IPS-20b (cell line): Measurements from ENCODE around the gene SUMO3.

ENCODE experiments used
- H3K27ac ChIP-seq: one replicate; pipeline ENCODE4 v1.5.1; 2013; ENCODE audit warnings: low read length
- H3K27me3 ChIP-seq: 2 replicates; pipeline ENCODE4 v1.6.1; 2013; ENCODE audit warnings: mild to moderate bottlenecking, low read length, inconsistent platforms; ENCODE audit not compliant: insufficient read depth
- H3K36me3 ChIP-seq: 2 replicates; pipeline ENCODE4 v1.6.1; 2013; ENCODE audit warnings: low read depth, mild to moderate bottlenecking, inconsistent platforms, low read length, moderate library complexity; ENCODE audit not compliant: insufficient read depth
- H3K4me1 ChIP-seq: 2 replicates; pipeline ENCODE4 v1.6.1; 2013; ENCODE audit warnings: mild to moderate bottlenecking, control low read depth, inconsistent platforms, low read length, moderate library complexity; ENCODE audit not compliant: insufficient read depth
- H3K4me3 ChIP-seq: 2 replicates; pipeline ENCODE4 v1.5.1; 2013; ENCODE audit warnings: mild to moderate bottlenecking, low read length, inconsistent platforms
- H3K9ac ChIP-seq: 2 replicates; pipeline ENCODE4 v1.6.1; 2013; ENCODE audit warnings: low read depth, mild to moderate bottlenecking, inconsistent platforms, low read length, moderate library complexity
- H3K9me3 ChIP-seq: 2 replicates; pipeline ENCODE4 v1.6.1; 2013; ENCODE audit warnings: mild to moderate bottlenecking, low read depth, low read length, inconsistent platforms; ENCODE audit not compliant: insufficient read depth

The SUMO3 gene

DNA sequence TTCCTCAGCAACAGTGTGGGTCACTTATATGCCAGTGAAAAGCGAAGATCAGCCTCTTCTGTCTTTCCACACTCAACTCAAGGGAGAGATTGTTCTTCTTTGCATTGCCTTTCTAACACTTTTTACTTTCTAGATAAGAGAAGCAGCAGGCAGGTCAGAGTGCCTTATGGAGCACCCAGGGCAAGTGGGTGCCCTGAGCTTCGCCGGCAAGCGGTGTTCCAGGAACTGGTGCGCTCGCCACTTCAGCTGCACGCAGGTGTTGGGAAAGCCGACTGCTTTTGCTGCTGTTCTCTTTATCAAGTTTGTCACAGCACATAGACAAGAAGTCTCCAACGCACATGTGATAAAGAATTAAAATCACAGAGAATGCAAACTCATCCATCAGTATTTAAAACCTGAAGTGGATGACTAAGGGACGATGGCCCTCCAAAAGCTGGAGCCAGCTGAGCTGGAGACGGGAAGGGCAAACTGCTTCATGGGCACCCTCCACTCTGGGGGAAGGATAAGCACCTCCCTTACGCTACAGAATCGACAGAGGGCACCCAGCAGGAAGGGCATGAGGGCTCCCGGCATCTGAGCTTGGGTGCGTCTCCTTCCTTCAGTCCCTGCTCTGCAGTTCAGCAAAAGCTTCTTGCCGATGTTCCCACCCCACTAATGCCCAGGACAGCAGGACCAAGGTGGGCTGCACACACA is 36.9 kb downstream of the SUMO3 start:
- Histone ChIP-seq H3K36me3 (peaks cover 80% of the 10 kb centered on the region), H3K4me3 (no peak overlapping the region), H3K27ac (no peak overlapping the region), H3K27me3 (no peaks in the 10 kb centered on the region), H3K4me1 (no peaks in the 10 kb centered on the region), H3K9ac (no peak overlapping the region), H3K9me3 (no peaks in the 10 kb centered on the region)

DNA sequence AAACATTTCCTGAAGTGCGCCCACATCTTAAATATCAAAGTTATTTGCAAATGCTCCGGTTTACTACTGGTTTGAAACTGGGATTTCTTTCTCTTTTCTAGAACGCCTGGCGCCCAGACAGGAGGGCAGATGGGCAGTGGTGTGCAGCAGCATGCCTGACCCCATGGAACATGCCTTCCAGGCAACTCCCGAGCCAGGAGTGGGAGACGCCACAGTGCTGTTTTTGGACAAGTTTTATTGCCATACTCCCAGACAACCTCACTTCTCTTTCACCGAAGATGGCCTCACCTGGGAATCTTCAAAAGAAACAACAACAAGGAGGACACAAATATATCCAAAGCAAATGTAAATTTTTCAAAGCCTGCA is 37.7 kb downstream of the SUMO3 start:
- Histone ChIP-seq H3K4me1 (no peaks in the 10 kb centered on the region), H3K9me3 (no peaks in the 10 kb centered on the region), H3K27me3 (no peaks in the 10 kb centered on the region), H3K27ac (no peak overlapping the region), H3K36me3 (peaks cover 80% of the 10 kb centered on the region), H3K9ac (no peak overlapping the region), H3K4me3 (no peak overlapping the region)

DNA sequence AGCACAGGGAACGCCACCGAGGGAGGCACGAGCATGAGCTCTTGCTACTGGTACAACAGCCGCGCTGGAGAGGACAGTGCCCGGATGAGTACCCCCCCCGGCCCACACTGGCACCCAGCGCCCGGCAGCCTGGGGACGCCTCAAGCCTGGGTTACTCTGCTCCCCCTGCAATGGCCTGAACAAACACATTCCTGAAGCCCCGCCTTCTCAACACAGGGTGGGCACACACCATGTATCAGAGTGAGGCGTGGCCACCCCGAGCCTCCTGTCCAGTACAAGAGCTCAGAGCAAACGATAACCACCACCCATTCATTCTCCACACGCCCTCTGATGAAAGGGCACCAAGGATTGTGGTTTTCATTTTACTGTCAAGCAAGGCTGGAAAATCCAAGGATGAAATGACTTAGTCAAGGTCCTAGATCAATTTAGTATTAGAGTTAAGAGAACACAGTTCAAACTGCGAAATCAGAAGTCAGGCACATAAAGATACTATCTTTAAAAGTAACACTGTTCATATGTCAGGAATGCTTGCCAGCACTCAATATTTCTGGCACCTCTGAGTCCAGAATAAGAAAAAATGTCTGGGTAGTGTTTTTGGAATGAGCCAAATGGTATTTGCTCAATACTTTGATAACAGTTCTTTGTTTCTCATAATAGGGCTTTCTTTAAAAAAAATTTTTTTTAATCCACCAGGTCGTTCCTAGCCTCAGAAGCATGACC is 38.3 kb downstream of the SUMO3 start:
- Histone ChIP-seq H3K27me3 (no peaks in the 10 kb centered on the region), H3K4me3 (no peak overlapping the region), H3K9me3 (no peaks in the 10 kb centered on the region), H3K9ac (no peak overlapping the region), H3K36me3 (peaks cover 80% of the 10 kb centered on the region), H3K4me1 (no peaks in the 10 kb centered on the region), H3K27ac (no peak overlapping the region)

DNA sequence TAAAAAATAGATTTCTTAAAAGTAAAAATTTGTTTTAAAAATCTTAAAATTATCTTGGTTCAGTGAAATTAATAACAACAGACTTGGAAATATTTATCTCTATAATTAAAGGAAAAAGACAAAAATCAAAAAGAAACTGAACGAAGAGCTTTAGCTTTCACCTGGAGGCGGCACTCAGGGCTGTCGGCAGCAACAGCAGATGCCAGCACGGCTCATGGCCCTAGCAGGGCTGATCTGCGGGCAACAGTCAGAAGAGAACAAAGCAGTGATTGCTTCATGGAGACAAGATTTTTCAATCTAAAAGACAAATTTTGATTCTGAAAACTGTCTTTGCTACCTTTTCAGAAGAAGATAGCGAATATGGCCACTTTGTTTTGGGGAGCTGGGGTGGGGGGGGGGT is 38.9 kb downstream of the SUMO3 start:
- no peak overlapping the region for H3K27ac ChIP-seq
- H3K9ac ChIP-seq = no peak overlapping the region
- H3K36me3 ChIP-seq = peaks cover 80% of the 10 kb centered on the region
- H3K27me3 ChIP-seq = no peaks in the 10 kb centered on the region
- no peaks in the 10 kb centered on the region for H3K4me1 ChIP-seq
- no peaks in the 10 kb centered on the region for H3K9me3 ChIP-seq
- no peak overlapping the region for H3K4me3 ChIP-seq

DNA sequence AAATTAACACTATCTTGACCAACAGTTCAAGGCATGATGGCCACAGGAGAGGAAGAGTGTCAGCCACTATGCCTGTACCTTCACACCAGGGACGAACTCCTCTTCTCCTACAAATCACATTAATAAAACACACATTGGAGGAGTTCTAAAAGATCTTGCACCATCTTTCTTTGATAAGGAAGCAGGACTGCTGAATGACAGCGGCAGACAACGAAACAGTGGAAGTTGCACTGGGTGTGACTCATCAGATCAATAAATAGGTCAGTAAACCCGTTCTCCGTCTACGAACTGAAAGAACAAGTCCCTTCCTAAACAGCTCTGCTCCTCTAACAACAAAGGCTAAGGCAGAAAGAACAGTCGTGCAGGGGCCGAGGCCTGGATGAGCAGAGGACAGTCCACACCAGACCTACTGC is 39.4 kb downstream of the SUMO3 start:
- peaks cover 82% of the 10 kb centered on the region for H3K36me3 ChIP-seq
- no peaks in the 10 kb centered on the region for H3K4me1 ChIP-seq
- no peaks in the 10 kb centered on the region for H3K27me3 ChIP-seq
- no peak overlapping the region for H3K9ac ChIP-seq
- no peak overlapping the region for H3K4me3 ChIP-seq
- no peaks in the 10 kb centered on the region for H3K9me3 ChIP-seq
- no peak overlapping the region for H3K27ac ChIP-seq

DNA sequence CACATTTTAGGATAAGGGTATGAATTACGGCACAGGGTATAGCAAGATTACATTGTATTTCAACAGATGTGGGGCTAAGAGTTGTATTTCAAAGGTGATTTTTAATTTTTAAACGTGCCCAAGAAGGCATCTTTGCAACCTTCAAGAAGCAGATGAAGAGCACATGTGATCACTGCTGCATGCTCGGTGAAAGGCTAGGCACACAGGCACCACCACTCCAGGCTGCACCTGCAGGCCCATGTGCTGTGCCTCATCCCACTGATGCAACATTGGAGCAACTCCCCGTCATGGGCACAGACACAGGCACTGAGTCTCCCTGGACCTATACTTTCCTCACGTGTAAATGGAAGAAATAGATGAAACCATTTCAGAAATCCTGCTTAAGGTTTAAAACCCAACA is 39.8 kb downstream of the SUMO3 start:
- Histone ChIP-seq H3K36me3 (peaks cover 82% of the 10 kb centered on the region), H3K27me3 (no peaks in the 10 kb centered on the region), H3K4me3 (no peak overlapping the region), H3K9me3 (no peaks in the 10 kb centered on the region), H3K9ac (no peak overlapping the region), H3K4me1 (no peaks in the 10 kb centered on the region), H3K27ac (no peak overlapping the region)

DNA sequence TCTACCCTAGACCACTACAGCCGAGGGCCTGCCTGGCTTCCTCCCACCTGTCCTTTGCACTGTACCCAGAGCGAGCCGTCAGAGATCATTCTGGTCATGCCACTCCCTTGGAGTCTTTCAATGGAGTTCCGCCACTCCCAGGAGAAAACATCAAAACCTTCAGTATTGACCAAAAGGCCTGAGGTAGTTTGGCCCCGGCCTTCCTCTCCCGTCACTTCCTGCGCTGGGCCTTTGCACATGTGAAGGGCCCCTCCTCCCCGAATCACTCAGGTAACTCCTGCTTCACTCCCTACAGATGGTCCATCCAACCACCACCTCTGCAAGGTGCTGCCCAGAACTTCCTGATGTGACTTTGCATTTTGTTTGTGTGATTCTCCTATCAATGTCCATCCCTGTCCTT is 42.9 kb downstream of the SUMO3 start:
- H3K36me3 ChIP-seq = peaks cover 89% of the 10 kb centered on the region
- H3K27me3 ChIP-seq = no peaks in the 10 kb centered on the region
- H3K27ac ChIP-seq = no peak overlapping the region
- H3K9me3 ChIP-seq = no peaks in the 10 kb centered on the region
- no peak overlapping the region for H3K9ac ChIP-seq
- no peak overlapping the region for H3K4me3 ChIP-seq
- no peaks in the 10 kb centered on the region for H3K4me1 ChIP-seq

DNA sequence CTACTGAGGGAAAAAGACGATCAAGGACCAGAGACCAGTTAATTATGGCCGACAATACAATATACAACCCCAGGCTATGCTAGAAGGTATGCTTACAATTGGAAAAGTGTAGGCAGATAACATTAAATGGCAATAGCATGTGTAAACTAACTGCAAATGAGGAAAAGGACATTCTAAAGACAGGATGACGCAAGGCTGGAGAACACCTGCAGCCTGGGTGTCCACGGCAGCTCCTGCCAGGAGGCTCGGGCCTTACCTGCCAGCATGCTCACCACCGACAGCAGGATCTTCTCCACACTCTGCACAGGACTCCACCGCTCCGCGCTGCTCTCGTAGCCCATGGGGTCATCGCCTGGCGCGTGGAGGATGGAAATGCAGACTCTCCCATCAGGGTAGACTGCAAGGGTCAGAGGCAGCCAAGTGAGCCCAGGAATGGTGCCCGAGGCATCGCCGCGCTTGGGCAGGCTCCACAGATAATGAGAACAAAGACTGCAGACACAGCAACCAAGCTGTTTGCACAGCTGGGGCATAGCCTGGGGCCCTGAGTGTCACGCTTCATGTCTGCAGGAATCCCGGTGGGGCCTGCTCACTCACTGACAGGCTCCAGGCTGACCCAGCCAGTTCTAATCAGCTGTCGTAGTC is 44.5 kb downstream of the SUMO3 start:
- Histone ChIP-seq H3K27me3 (no peaks in the 10 kb centered on the region), H3K9ac (no peak overlapping the region), H3K36me3 (peaks cover 86% of the 10 kb centered on the region), H3K27ac (no peak overlapping the region), H3K4me3 (no peak overlapping the region), H3K4me1 (peaks cover 6% of the 10 kb centered on the region; the same call in 1 of the 2 replicates), H3K9me3 (no peaks in the 10 kb centered on the region)

DNA sequence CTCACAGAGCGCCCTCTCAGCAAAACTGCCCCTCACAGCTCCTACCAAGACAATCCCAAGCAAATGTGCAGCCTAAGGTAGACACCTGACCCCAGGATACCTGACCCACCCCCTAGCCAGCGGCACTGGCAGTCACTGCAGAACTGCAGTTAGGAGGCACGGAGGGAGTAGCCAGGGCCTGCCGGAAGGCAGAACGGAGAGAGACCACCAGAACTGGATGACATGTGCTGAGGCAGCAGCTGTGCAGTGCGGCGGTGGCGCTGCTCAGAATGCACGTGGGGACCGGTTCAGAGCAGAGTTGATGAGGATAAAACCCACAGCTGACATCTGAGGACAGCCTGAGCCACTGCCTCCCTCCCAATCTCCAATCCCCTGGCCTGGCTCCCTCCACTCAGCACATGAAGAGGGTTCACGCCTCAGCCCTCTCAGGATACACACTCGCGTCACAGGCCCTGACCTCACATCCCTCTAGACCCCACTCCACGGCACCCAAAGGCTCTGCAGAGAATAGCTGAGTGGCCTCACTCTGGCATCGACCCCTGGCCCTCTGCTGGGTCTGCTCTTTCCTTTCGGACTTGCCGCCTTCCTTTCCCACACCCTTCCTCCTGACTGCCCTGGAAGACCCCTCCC is 45.9 kb downstream of the SUMO3 start:
- H3K9ac ChIP-seq = no peak overlapping the region
- H3K27ac ChIP-seq = no peak overlapping the region
- peaks cover 11% of the 10 kb centered on the region; the same call in 1 of the 2 replicates for H3K4me1 ChIP-seq
- H3K27me3 ChIP-seq = no peaks in the 10 kb centered on the region
- H3K9me3 ChIP-seq = no peaks in the 10 kb centered on the region
- H3K4me3 ChIP-seq = no peak overlapping the region
- H3K36me3 ChIP-seq = peaks cover 74% of the 10 kb centered on the region

- Histone ChIP-seq H3K9ac (peak overlapping the region; percentile 40), H3K27me3 (no peaks in the 10 kb centered on the region), H3K4me3 (no peak overlapping the region), H3K4me1 (peaks cover 11% of the 10 kb centered on the region; the same call in 1 of the 2 replicates), H3K36me3 (peaks cover 35% of the 10 kb centered on the region), H3K9me3 (no peaks in the 10 kb centered on the region), H3K27ac (peak overlapping the region; percentile 27)
These were observed 49.7 kb downstream of the SUMO3 start for GRCh38 chr21:44767834-44768831.
